Stimulated activated naive CD8-positive, alpha-beta T cell treated with anti-CD3 and anti-CD28 coated beads, Interleukin-15, amount 100 ng/mL, for 72 hours (primary cell): ENCODE results near the gene EXOC8.

Experiments
- ATAC-seq: fragments of 150-1000 bp; cut with Tn5 transposase; 2 replicates; pipeline ENCODE4 v1.10.0; 2021; ENCODE audit warnings: mild to moderate bottlenecking, moderate library complexity
- DNase-seq, 2 donors: peaks; one replicate each; pipeline ENCODE4 v3.0.0; 2021 to 2022
- H3K27ac Mint-ChIP-seq, 2 donors: one replicate each; pipeline ENCODE4 v1.8.0; 2022; ENCODE audit warnings: mild to moderate bottlenecking in 2 of 2, mixed read lengths in 2 of 2, moderate library complexity in 2 of 2
- H3K27me3 Mint-ChIP-seq: one replicate; pipeline ENCODE4 v1.8.0; 2022; ENCODE audit warnings: mixed read lengths
- H3K4me1 Mint-ChIP-seq: one replicate; pipeline ENCODE4 v1.8.0; 2022; ENCODE audit warnings: mild to moderate bottlenecking, mixed read lengths
- H3K4me3 Mint-ChIP-seq, 2 donors: one replicate each; pipeline ENCODE4 v1.8.0; 2022; ENCODE audit warnings: mild to moderate bottlenecking in 2 of 2, mixed read lengths in 2 of 2, moderate library complexity in 1 of 2
- H3K9me3 Mint-ChIP-seq, 2 donors: one replicate each; pipeline ENCODE4 v1.8.0; 2022; ENCODE audit warnings: mixed read lengths in 2 of 2

EXOC8 gene

GRCh38 chr1:231310391-231310934, 27.2 kb downstream of the EXOC8 start:
- Mint-ChIP-seq H3K27ac (no peak overlapping the region), H3K4me3 (no peak overlapping the region), H3K4me1 (no peaks in the 10 kb centered on the region), H3K9me3 (peaks cover 0 to 6% of the 10 kb centered on the region in 2 donors), H3K27me3 (no peaks in the 10 kb centered on the region)
- no peak for ATAC-seq
- no peak for DNase-seq

DNA sequence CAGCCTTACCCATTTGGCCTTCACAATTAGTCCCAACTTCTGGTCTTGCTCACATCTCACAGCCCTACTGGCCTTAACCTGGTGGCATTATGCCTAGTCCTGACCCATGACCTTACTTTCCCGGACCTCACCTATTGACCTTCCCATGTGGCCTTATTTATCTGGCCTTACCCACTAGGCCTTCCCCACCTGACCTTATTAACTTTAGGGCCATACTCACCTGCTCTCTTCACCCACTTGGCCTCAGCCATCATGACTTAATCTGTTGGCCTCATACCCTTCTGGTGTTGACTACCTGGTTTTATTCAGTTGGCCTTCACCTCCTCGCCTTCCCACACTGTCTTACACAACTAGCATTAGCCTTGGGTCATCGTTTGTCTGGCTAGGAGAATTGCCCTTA, 35.7 kb downstream of the EXOC8 start:
- no peak overlapping the region for H3K27ac Mint-ChIP-seq
- peaks cover 0 to 4% of the 10 kb centered on the region in 2 donors for H3K9me3 Mint-ChIP-seq
- ATAC-seq: no peak

GRCh38 chr1:231295938-231296337, 41.7 kb downstream of the EXOC8 start:
- H3K27ac Mint-ChIP-seq: no peak overlapping the region
- no peak for ATAC-seq

More for the DNA sequence above, 35.7 kb downstream of the EXOC8 start:
- DNase-seq: no peak
- no peaks in the 10 kb centered on the region for H3K27me3 Mint-ChIP-seq
- no peak overlapping the region for H3K4me3 Mint-ChIP-seq
- H3K4me1 Mint-ChIP-seq: no peaks in the 10 kb centered on the region

GRCh38 chr1:231286603-231287002, 51.0 kb downstream of the EXOC8 start:
- H3K27ac Mint-ChIP-seq: no peak overlapping the region

More at GRCh38 chr1:231295938-231296337, 41.7 kb downstream of the EXOC8 start:
- no peak overlapping the region for H3K4me3 Mint-ChIP-seq
- no peaks in the 10 kb centered on the region for H3K27me3 Mint-ChIP-seq
- no peaks in the 10 kb centered on the region for H3K4me1 Mint-ChIP-seq
- DNase-seq: no peak
- no peaks in the 10 kb centered on the region for H3K9me3 Mint-ChIP-seq

DNA sequence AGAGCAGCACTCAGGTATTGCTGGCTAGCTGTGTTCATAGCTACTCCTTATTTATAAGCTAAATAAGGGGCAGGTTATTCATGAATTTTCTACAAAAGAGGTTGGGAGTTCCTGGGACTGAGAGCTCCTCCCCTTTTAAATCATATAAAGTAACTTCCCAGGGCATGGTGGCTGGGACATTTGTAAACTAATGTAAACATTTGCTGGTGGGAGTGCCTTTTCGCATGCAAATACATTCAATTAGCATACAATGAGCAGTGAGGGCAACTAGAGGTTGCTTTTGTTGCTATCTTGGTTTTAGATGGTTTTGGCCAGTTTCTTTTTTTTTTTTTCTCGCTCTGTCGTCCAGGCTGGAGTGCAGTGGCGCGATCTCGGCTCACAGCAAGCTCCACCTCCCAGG, 53.2 kb downstream of the EXOC8 start:
- no peak overlapping the region for H3K27ac Mint-ChIP-seq
- H3K9me3 Mint-ChIP-seq: no peaks in the 10 kb centered on the region
- DNase-seq: no peak
- H3K27me3 Mint-ChIP-seq: no peaks in the 10 kb centered on the region
- no peak overlapping the region for H3K4me3 Mint-ChIP-seq
- no peak for ATAC-seq
- H3K4me1 Mint-ChIP-seq: no peaks in the 10 kb centered on the region

More at GRCh38 chr1:231286603-231287002, 51.0 kb downstream of the EXOC8 start:
- ATAC-seq: no peak
- Mint-ChIP-seq H3K27me3 (no peaks in the 10 kb centered on the region), H3K9me3 (no peaks in the 10 kb centered on the region), H3K4me1 (no peaks in the 10 kb centered on the region), H3K4me3 (no peak overlapping the region)
- DNase-seq: no peak
